Activated naive CD8-positive, alpha-beta T cell treated with anti-CD3 and anti-CD28 coated beads, Interleukin-2, amount 10 ng/mL, durations not matched to agents 7 days and 5 days (primary cell): Measurements from ENCODE around the gene SYNGAP1. TPM values are rescaled to one million over a fixed set of nuclear protein-coding genes. Genes with fewer than 3 reads are reported as not detected.
A peak's percentile ranks its signal among the peaks of the same experiment; 100 is the strongest.

Experiments
- ATAC-seq: fragments of 150-1000 bp; cut with Tn5 transposase; one replicate; pipeline ENCODE4 v1.10.0; 2021; ENCODE audit warnings: low read depth, moderate library complexity
- POLR2A ChIA-PET: fragments of 350-600 bp; sonication (Branson Sonifier 250); formaldehyde crosslinking; loops from one replicate; lab custom pipeline; 2021; ENCODE audit warnings: antibody characterized with exemption; lab: Charles Lee
- DNase-seq: peaks from one replicate; pipeline ENCODE4 v3.0.0; 2021
- H3K27ac Mint-ChIP-seq: one replicate; pipeline ENCODE4 v1.8.0; 2022; ENCODE audit warnings: mild to moderate bottlenecking, mixed read lengths
- H3K27me3 Mint-ChIP-seq: one replicate; pipeline ENCODE4 v1.8.0; 2022; ENCODE audit warnings: mild to moderate bottlenecking, moderate library complexity, mixed read lengths
- H3K36me3 Mint-ChIP-seq: one replicate; pipeline ENCODE4 v1.8.0; 2021; ENCODE audit warnings: mild to moderate bottlenecking, mixed read lengths
- H3K4me1 Mint-ChIP-seq: one replicate; pipeline ENCODE4 v1.8.0; 2021; ENCODE audit warnings: mixed read lengths
- H3K4me3 Mint-ChIP-seq: one replicate; pipeline ENCODE4 v1.8.0; 2022; ENCODE audit warnings: mild to moderate bottlenecking, moderate library complexity, mixed read lengths
- H3K9me3 Mint-ChIP-seq: one replicate; pipeline ENCODE4 v1.8.0; 2021; ENCODE audit warnings: mixed read lengths
- total RNA-seq, 2 experiments: library from RNA; stranded (reverse); gene quantifications; one replicate each; pipeline ENCODE4 v1.2.3, GENCODE V29; 2021

The SYNGAP1 gene
- total RNA-seq, 2 experiments from 2014 or later, result 53.3 to 60.1 TPM

DNA sequence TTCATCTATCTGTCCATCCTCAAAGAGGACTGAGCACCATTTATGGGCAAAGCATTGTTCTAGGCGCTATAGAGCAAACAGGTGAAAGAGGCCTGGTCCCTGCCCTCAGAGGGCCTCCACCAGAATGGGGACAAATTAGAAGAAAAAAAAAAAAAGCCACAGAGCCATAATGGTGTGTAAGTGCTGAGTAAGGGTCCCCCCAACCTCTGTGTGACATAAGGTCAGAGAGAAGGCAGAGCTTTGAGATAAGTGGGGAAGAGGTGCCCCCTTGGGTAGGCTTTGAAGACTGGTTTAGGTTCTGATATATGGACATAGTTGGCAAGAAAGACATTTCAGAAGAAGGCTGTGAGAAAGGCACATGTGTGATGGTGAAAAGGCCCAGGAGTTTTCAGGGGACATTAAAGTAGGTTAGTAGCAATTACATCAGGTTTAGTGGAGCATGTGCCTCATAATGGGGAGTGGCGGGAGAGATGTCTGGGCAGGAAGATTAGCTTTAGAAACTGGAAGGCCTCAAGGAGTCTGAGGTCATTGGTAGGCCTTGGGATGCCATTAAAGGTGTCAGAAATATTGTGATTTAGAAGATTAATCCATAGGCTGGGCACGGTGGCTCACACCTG is 19.2 kb downstream of the SYNGAP1 start:
- POLR2A ChIA-PET, result interaction anchor here (2.9 kb wide), 1 partner anchor 8 kb away, joined by 8 read pairs; no protein-coding TSS in a partner anchor
- ATAC-seq (no peak), DNase-seq (no peak)
- peaks cover 23% of the 10 kb centered on the region for H3K36me3 Mint-ChIP-seq
- no peaks in the 10 kb centered on the region for H3K27me3 Mint-ChIP-seq
- H3K27ac Mint-ChIP-seq, result peak overlapping the region; percentile 26
- no peak overlapping the region for H3K4me3 Mint-ChIP-seq
- H3K4me1 Mint-ChIP-seq, result peaks cover 7% of the 10 kb centered on the region
- H3K9me3 Mint-ChIP-seq, result no peaks in the 10 kb centered on the region

- Mint-ChIP-seq H3K36me3 (peaks cover 22% of the 10 kb centered on the region), H3K27me3 (no peaks in the 10 kb centered on the region), H3K9me3 (no peaks in the 10 kb centered on the region), H3K4me1 (peaks cover 7% of the 10 kb centered on the region), H3K27ac (no peak overlapping the region), H3K4me3 (no peak overlapping the region)
- ATAC-seq, result no peak
- no peak for DNase-seq
- POLR2A ChIA-PET, result interaction anchor here (2.9 kb wide), 1 partner anchor 9 kb away, joined by 8 read pairs; no protein-coding TSS in a partner anchor
These were observed 20.2 kb downstream of the SYNGAP1 start for GRCh38 chr6:33439956-33440648.

DNA sequence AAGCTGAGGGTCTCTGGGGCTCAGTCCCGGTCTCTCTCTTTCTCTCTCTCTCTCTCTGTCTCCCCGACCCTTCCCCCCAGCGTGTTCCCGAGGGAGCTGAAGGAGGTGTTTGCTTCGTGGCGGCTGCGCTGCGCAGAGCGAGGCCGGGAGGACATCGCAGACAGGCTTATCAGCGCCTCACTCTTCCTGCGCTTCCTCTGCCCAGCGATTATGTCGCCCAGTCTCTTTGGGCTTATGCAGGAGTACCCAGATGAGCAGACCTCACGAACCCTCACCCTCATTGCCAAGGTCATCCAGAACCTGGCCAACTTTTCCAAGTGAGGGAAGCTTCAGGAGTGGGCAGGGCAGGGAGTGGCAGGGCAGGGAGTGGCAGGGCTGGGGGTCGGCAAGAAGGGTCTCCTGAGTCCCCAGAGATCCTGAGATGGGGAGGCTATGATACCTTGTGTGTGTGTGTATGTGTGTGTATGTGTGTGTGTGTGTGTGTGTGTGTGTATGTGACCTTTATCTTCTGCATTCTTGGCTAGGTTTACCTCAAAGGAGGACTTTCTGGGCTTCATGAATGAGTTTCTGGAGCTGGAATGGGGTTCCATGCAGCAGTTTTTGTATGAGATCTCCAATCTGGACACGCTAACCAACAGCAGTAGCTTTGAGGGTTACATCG is 20.9 kb downstream of the SYNGAP1 start:
- POLR2A ChIA-PET, result interaction anchor here (2.9 kb wide), 1 partner anchor 10 kb away, joined by 8 read pairs; no protein-coding TSS in a partner anchor
- DNase-seq, result no peak
- peaks cover 20% of the 10 kb centered on the region for H3K36me3 Mint-ChIP-seq
- peaks cover 7% of the 10 kb centered on the region for H3K4me1 Mint-ChIP-seq
- H3K27ac Mint-ChIP-seq, result no peak overlapping the region
- no peak overlapping the region for H3K4me3 Mint-ChIP-seq
- no peak for ATAC-seq
- H3K27me3 Mint-ChIP-seq, result no peaks in the 10 kb centered on the region
- no peaks in the 10 kb centered on the region for H3K9me3 Mint-ChIP-seq

DNA sequence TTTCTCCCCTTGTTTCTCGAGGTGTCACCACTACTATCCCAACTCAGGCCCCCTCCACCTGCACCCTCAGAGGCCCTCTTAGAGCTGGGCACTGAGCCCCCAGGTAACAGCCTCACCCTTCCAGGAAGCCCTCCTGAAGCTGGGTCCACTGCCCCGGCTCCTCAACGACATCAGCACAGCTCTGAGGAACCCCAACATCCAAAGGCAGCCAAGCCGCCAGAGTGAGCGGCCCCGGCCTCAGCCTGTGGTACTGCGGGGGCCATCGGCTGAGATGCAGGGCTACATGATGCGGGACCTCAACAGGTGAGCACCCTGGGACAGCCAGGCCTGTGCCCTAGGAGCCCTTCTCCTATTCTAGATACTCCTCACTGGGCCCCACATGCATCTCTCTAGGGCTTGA is 21.6 kb downstream of the SYNGAP1 start:
- peaks cover 7% of the 10 kb centered on the region for H3K4me1 Mint-ChIP-seq
- POLR2A ChIA-PET, result interaction anchor here (2.9 kb wide), 1 partner anchor 11 kb away, joined by 8 read pairs; no protein-coding TSS in a partner anchor
- H3K27ac Mint-ChIP-seq, result no peak overlapping the region
- no peak for DNase-seq
- no peak for ATAC-seq
- H3K4me3 Mint-ChIP-seq, result no peak overlapping the region
- peaks cover 23% of the 10 kb centered on the region for H3K36me3 Mint-ChIP-seq
- H3K27me3 Mint-ChIP-seq, result no peaks in the 10 kb centered on the region
- no peaks in the 10 kb centered on the region for H3K9me3 Mint-ChIP-seq

- Mint-ChIP-seq H3K4me1 (peaks cover 7% of the 10 kb centered on the region), H3K36me3 (peaks cover 25% of the 10 kb centered on the region), H3K27me3 (no peaks in the 10 kb centered on the region), H3K9me3 (no peaks in the 10 kb centered on the region), H3K27ac (no peak overlapping the region), H3K4me3 (no peak overlapping the region)
- ATAC-seq (no peak), DNase-seq (no peak)
- POLR2A ChIA-PET, result interaction anchor here (2.9 kb wide), 1 partner anchor 12 kb away, joined by 8 read pairs; no protein-coding TSS in a partner anchor
These were observed 22.4 kb downstream of the SYNGAP1 start for GRCh38 chr6:33442283-33442682.

- ATAC-seq (no peak), DNase-seq (no peak)
- peaks cover 28% of the 10 kb centered on the region for H3K36me3 Mint-ChIP-seq
- H3K4me3 Mint-ChIP-seq, result no peak overlapping the region
- no peaks in the 10 kb centered on the region for H3K9me3 Mint-ChIP-seq
- H3K4me1 Mint-ChIP-seq, result peaks cover 7% of the 10 kb centered on the region
- H3K27me3 Mint-ChIP-seq, result no peaks in the 10 kb centered on the region
- no peak overlapping the region for H3K27ac Mint-ChIP-seq
- POLR2A ChIA-PET, result no interaction called here
These were observed 23.2 kb downstream of the SYNGAP1 start for GRCh38 chr6:33443025-33443424.

- ATAC-seq, result no peak
- Mint-ChIP-seq H3K4me1 (peaks cover 7% of the 10 kb centered on the region), H3K4me3 (no peak overlapping the region), H3K27me3 (no peaks in the 10 kb centered on the region), H3K27ac (no peak overlapping the region), H3K36me3 (peaks cover 29% of the 10 kb centered on the region), H3K9me3 (no peaks in the 10 kb centered on the region)
- no peak for DNase-seq
- POLR2A ChIA-PET, result no interaction called here
These were observed 24.0 kb downstream of the SYNGAP1 start for GRCh38 chr6:33443619-33444504.

- Mint-ChIP-seq H3K27ac (no peak overlapping the region), H3K4me3 (no peak overlapping the region), H3K36me3 (peaks cover 29% of the 10 kb centered on the region), H3K27me3 (no peaks in the 10 kb centered on the region), H3K9me3 (no peaks in the 10 kb centered on the region), H3K4me1 (peaks cover 5% of the 10 kb centered on the region)
- ATAC-seq, result no peak
- no peak for DNase-seq
- POLR2A ChIA-PET, result no interaction called here
These were observed 25.3 kb downstream of the SYNGAP1 start for GRCh38 chr6:33445119-33445603.

- DNase-seq (no peak), ATAC-seq (no peak)
- Mint-ChIP-seq H3K36me3 (peaks cover 29% of the 10 kb centered on the region), H3K27ac (no peak overlapping the region), H3K4me3 (no peak overlapping the region), H3K27me3 (no peaks in the 10 kb centered on the region), H3K9me3 (no peaks in the 10 kb centered on the region), H3K4me1 (peaks cover 7% of the 10 kb centered on the region)
- POLR2A ChIA-PET, result interaction anchor here (0.7 kb wide), 1 partner anchor 27 kb away, joined by 3 read pairs; no protein-coding TSS in a partner anchor
These were observed 26.5 kb downstream of the SYNGAP1 start for GRCh38 chr6:33446356-33446755.

GRCh38 chr6:33450434-33450833 is 30.6 kb downstream of the SYNGAP1 start:
- Mint-ChIP-seq H3K36me3 (peaks cover 23% of the 10 kb centered on the region), H3K27me3 (no peaks in the 10 kb centered on the region), H3K27ac (no peak overlapping the region), H3K9me3 (no peaks in the 10 kb centered on the region), H3K4me3 (no peak overlapping the region), H3K4me1 (peaks cover 17% of the 10 kb centered on the region)
- ATAC-seq (no peak), DNase-seq (no peak)
- POLR2A ChIA-PET, result no interaction called here

- POLR2A ChIA-PET, result no interaction called here
- Mint-ChIP-seq H3K9me3 (no peaks in the 10 kb centered on the region), H3K27me3 (no peaks in the 10 kb centered on the region), H3K36me3 (peaks cover 25% of the 10 kb centered on the region), H3K4me1 (peaks cover 21% of the 10 kb centered on the region), H3K4me3 (no peak overlapping the region), H3K27ac (peak overlapping the region; percentile 53)
- ATAC-seq (no peak), DNase-seq (no peak)
These were observed 31.7 kb downstream of the SYNGAP1 start for GRCh38 chr6:33451606-33452005.

GRCh38 chr6:33452496-33452895 is 32.6 kb downstream of the SYNGAP1 start:
- Mint-ChIP-seq H3K4me1 (peaks cover 21% of the 10 kb centered on the region), H3K27me3 (no peaks in the 10 kb centered on the region), H3K4me3 (no peak overlapping the region), H3K27ac (no peak overlapping the region), H3K9me3 (no peaks in the 10 kb centered on the region), H3K36me3 (peaks cover 22% of the 10 kb centered on the region)
- no peak for ATAC-seq
- POLR2A ChIA-PET, result no interaction called here
- no peak for DNase-seq
